HFF-Myc (cell line): Measurements from ENCODE around the gene TAS1R2.

Source experiments
- DNase-seq: peaks from one replicate; pipeline ENCODE4 v3.0.0-alpha.2; 2011; ENCODE audit warnings: low read depth; ENCODE audit errors: extremely low read depth
- H3K4me3 ChIP-seq: replicated peaks from 2 replicates; pipeline ENCODE4 v1.5.1; 2011; ENCODE audit warnings: low read depth, mild to moderate bottlenecking, control low read depth, low read length
- TF ChIP-seq, protein P1 (sequence below): IDR thresholded peaks from 2 replicates; pipeline ENCODE4 v1.5.1; 2012; ENCODE audit warnings: mild to moderate bottlenecking, low read depth, low read length, control low read depth; ENCODE audit errors: missing control alignments

TAS1R2 gene

DNA sequence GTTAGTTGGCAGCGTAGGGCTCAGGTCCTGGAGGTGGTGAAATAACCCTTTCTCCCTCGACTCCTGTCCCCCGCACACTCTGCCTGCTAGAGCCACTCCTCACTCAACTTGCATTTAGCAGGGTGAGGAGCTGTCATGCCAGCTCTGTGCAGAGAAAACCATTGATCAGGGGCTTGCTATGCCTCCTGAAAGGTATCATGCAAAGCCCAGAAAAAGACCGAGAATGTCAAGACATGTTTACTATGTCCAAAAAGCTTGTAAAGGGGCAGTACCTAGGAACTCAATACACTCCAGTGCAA, 24.9 kb upstream of the TAS1R2 start:
- no peak overlapping the region for H3K4me3 ChIP-seq
- TF ChIP-seq, protein P1, sequence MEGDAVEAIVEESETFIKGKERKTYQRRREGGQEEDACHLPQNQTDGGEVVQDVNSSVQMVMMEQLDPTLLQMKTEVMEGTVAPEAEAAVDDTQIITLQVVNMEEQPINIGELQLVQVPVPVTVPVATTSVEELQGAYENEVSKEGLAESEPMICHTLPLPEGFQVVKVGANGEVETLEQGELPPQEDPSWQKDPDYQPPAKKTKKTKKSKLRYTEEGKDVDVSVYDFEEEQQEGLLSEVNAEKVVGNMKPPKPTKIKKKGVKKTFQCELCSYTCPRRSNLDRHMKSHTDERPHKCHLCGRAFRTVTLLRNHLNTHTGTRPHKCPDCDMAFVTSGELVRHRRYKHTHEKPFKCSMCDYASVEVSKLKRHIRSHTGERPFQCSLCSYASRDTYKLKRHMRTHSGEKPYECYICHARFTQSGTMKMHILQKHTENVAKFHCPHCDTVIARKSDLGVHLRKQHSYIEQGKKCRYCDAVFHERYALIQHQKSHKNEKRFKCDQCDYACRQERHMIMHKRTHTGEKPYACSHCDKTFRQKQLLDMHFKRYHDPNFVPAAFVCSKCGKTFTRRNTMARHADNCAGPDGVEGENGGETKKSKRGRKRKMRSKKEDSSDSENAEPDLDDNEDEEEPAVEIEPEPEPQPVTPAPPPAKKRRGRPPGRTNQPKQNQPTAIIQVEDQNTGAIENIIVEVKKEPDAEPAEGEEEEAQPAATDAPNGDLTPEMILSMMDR, result no peak
- DNase-seq, result no peak

DNA sequence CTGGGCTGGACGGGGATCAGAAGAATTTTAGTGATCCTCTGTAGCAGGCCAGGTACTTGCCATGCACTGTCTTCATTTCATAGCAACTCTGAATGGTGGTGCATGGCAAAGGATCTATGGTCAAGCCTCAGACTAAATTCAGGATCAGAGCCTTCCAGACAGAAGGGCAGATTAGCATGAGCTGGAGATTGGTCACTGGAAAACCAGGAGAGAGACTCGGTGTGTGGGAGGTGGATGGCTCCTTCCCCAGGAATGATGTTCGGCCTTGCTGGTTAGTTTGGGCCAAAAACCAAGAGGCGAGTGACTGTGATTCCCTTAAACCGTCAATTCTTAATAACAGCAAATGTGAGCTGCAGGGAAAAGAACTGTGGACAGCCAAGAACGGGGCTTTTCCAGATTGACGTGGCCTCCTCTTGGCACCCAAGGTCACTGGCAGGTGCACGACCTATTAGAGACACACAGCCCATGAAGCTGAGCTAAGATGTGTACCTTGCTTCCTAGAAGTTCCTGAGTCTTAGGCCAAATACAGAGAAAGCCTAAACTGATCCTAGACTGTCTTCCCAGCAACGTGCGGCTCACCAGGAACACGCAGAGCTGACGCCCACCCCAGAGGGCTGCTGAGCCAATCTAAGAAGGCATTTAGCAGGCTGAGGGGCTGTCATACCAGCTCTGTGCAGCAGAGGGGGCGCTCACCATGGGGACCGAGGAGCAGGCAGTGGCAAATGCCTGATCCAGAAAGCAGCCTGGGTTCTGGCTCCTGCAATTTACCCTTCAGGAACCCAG, 24.4 kb upstream of the TAS1R2 start:
- no peak overlapping the region for H3K4me3 ChIP-seq
- DNase-seq, result peak; percentile 35
- TF ChIP-seq, protein P1, result peak; percentile 92

DNA sequence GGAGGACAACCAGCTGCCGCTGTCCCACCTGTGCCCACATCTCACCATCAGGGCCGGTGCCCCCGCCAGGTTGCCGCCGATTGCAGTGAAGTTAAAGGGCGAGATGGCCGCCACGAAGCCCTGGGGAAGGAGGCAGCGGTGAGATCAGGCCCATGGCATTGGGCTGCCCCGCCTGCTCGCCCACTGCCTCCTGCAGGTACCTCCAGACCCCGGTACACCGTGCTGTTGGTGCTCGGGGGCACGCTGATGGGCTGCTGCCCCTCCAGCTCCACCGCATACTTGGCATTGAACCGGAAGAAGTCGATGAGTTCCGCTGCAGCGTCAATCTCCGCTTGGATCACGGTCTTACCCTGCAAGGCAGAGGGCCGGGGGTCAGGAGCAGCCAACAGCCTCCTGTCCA, 23.6 kb upstream of the TAS1R2 start:
- TF ChIP-seq, protein P1, result no peak
- no peak overlapping the region for H3K4me3 ChIP-seq
- DNase-seq, result no peak

DNA sequence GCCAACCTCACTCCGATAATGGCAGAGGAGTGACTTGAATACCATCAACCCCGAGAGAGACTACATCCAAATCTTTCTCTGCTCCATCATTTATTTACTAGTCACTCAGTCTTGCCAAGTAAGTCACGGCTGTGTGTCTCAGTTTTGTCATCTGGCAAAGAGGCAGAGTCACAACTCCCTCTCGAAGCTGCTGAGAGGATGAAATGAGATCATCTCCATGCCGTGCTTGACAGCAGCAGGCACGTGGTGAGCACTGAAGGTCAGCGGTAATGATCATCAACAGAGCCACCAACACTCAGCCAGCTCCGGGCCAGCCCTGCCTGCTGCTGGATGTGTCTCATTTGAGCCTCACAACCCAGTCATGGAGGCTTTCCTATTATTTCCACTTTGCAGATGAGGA, 23.0 kb upstream of the TAS1R2 start:
- TF ChIP-seq, protein P1, result no peak
- no peak overlapping the region for H3K4me3 ChIP-seq
- DNase-seq, result no peak

DNA sequence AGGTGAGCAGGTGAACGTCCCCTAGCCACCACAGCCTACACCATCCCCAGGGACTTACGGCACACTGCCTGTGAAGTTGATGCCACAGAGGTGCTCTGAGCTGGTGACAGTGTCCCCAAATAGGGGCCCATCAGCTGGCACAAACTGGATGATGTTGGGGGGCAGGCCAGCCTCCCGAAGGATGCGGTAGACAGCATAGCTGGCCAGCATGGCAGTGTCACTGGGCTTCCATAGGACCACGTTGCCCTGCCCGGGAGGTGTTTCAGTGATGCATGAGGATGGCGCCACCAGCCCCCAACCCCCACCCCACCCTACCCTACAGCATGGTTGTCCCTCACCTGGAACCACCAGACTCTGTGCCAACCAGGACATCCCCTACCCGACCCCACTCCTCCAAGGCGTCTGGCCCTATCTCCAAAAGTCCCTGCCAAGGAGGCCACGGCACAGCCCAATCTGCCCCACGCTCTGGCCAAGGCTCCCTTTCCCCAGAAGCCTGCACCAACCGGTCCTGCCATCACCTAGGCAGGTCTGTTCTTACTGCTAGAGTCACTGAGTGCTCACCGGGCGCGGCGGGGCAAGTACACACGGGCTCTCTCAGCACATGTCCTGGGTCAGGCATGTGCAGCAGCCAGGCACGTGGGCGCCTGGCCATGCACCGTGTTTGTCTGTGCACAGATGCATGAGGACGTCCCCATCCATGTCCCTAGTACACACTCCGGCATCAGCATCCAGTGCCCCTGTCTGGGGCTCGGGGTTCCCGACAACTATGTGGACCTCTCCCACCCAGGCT, 22.4 kb upstream of the TAS1R2 start:
- no peak for DNase-seq
- no peak overlapping the region for H3K4me3 ChIP-seq
- TF ChIP-seq, protein P1, result no peak

DNA sequence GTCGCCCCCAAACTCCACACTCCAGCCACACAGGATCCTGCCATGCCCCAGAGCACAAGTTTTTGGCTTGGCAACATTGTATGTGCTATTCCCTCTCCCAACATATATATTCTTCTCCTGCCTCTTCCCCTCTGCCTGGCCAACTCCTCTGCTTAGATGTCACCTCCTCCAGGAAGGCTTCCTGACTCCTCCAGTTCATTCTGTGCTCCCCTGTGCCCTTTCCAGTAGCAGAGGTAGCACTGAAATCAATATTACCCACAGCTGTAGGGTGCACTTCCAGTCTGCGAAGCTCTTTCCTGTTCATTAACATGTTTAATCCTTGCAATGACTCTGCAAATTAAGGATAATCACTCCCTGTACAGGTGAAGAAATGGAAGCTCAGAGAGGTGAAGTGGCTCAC, 21.7 kb upstream of the TAS1R2 start:
- no peak overlapping the region for H3K4me3 ChIP-seq
- DNase-seq, result no peak
- TF ChIP-seq, protein P1, result no peak
